Endometrial microvascular endothelial cells (primary cell): ENCODE measurements around the gene MRPL57. TPM values are rescaled to one million over a fixed set of nuclear protein-coding genes. Genes with fewer than 3 reads are reported as not detected.
"Not testable (repeated sequence)": the region's sequence is repeated elsewhere in the genome, so short reads cannot be mapped to it uniquely, and the experiment has no call there.

Experiments used
- in situ Hi-C: cut with HindIII; loops from 2 replicates; pipeline ENCODE4 v1.10.0; 2017; ENCODE audit warnings: low sequenced_read_pairs, low pct_unique_long_range_greater_than_20kb; ENCODE audit errors: inconsistent ontology term
- total RNA-seq: library from RNA; depleted of rRNA; stranded (reverse); fragments of >200 nt; gene quantifications from one replicate; pipeline ENCODE4 v1.2.3, GENCODE V29; 2015; ENCODE audit errors: inconsistent ontology term

Gene MRPL57
- total RNA-seq, 1 donor from 2014 or later, result 35.2 TPM

GRCh38 chr13:21181671-21182070 lies 5.2 kb downstream of the MRPL57 start:
- in situ Hi-C loops, result no loop called here

DNA sequence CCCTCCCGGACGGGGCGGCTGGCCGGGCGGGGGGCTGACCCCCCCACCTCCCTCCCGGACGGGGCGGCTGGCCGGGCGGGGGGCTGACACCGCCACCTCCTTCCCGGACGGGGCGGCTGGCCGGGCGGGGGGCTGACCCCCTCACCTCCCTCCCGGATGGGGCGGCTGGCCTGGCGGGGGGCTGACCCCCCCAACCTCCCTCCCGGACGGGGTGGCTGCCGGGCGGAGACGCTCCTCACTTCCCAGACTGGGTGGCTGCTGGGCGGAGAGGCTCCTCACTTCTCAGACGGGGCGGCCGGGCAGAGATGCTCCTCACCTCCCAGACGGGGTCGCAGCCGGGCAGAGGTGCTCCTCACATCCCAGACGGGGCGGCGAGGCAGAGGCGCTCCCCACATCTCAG lies 10.0 kb downstream of the MRPL57 start:
- in situ Hi-C loops, result not testable (repeated sequence)

DNA sequence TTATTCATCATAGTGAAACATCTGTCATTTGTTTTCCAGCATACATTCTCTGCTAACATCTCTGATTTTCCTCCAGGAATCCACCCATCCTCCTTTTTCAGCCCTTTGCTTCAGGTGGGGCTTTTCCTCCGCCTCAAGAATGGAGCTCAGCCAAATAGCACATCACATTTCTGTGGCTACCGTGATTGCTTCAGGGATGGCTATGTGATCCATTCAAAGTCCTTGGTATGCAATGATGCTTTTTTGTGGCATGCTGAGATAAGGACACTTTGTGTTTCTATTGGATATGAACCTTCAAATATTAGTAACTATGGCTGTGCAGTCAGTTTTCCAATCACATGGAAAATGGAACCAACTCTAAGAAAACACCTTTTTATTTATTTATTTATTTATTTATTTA lies 18.3 kb downstream of the MRPL57 start:
- in situ Hi-C loops, result not testable (repeated sequence)

GRCh38 chr13:21197606-21198225 lies 21.3 kb downstream of the MRPL57 start:
- in situ Hi-C loops, result not testable (repeated sequence)

- in situ Hi-C loops, result not testable (repeated sequence)
Observed at GRCh38 chr13:21198391-21198790, 21.9 kb downstream of the MRPL57 start.

- in situ Hi-C loops, result not testable (repeated sequence)
Observed at GRCh38 chr13:21201456-21202190, 25.2 kb downstream of the MRPL57 start.

GRCh38 chr13:21202767-21203531 lies 26.5 kb downstream of the MRPL57 start:
- in situ Hi-C loops, result no loop called here

DNA sequence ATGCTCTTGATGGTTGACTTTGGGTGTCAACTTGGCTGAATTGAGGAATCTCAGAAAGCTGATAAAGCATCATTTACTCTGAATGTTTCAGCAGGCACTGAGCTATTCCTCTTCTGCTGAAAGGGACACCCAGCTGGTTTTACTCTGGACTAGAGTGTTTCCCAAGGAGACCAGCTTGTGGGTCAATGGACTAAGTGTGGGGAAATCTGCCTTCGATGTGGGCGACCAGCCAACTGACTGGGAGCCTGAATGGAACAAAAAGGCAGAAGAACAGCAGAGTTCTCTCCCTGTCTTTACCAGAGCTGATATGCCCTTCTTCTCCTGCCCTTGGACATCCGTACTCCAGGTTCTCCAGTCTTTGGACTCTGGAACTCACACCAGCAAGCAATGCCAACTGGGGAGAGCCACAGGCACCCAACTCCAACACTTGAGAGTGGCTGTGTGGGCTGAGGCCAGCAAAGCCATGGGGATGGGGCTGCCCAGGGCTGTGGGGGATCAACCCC lies 32.2 kb downstream of the MRPL57 start:
- in situ Hi-C loops, result no loop called here

DNA sequence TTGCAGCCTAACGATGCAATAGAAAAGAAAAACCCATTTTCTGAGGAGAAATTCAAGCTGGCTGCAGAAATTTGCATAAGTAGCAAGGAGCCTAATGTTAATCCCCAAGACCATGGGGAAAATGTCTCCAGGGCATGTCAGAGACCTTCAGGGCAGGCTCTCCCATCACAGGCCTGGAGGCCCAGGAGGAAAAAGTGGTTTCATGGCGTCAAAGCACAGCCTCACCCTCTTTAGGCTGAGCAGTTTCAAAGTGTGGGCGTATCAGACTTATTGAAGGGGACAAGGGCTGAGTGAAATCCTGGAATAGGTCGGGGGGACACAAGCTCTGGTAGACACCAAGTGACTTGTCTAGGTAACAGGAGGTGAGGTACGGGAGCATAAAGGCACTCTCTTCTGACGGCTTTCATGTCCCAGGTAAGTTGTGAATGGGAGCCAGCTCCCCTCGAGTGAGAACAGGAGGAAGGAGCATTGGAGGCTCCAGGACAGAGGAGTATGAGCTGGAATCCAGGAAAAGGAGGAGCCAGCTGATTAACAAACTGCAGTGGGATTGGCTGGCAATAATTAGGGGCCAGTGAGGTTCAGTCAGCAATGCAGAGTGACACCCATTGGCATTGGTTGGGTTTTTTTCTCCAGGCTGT lies 35.8 kb downstream of the MRPL57 start:
- in situ Hi-C loops, result no loop called here

DNA sequence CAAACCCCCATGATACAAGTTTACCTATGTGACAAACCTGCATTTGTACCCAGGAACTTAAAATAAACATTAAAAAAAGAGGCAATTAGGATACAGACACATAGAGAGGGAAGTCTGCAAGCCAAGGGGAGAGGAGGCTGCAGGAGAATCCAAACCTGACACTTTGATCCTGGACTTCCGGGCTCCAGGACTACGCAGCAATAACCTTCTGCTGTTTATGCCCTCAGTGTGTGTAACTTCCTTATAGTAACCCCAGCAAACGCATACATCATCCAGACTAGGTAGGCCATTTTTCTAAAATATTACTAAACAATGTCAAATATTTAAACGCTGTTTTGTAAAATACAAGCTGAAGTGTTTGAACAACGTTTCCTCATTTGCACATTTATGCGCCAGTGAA lies 39.0 kb downstream of the MRPL57 start:
- in situ Hi-C loops, result not testable (repeated sequence)

GRCh38 chr13:21216332-21216731 lies 39.9 kb downstream of the MRPL57 start:
- in situ Hi-C loops, result no loop called here

- in situ Hi-C loops, result no loop called here
Observed at GRCh38 chr13:21218351-21219035, 42.0 kb downstream of the MRPL57 start.

GRCh38 chr13:21219036-21219381 lies 42.6 kb downstream of the MRPL57 start:
- in situ Hi-C loops, result no loop called here

DNA sequence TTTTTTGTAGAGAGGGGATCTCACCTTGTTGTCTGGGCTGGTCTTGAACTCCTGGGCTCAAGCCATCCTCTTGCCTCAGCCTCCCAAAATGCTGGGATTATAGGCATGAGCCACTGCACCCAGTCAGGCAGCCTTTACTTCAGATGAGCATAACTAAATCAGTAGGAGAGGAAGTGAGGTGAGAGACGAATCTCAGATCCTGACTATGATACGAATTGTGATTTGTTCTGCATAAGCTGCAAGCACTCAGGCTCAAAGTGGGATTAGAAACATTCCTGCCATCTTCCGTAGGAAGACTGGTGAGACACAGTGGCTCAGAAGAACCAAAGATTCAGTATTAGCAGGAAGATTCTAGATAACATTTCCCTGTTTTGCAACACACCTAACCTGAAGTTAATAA lies 43.3 kb downstream of the MRPL57 start:
- in situ Hi-C loops, result not testable (repeated sequence)

DNA sequence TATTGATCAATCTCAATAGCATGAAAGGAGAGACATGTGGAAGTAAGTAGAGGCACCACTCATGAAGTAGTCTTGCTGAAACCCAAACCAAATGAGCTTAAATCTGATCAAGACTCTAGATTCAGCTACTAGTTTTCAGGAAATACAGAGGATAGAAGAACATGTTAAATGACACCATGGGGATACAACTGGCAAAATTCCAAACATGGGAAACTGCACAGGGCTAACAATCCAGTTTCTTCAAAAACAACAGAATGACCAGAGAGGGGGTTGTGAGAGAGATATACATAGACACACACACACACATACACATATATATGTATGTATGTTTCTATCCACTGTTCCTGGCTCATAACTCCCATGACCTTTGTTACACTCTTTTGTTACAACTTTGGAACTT lies 44.8 kb downstream of the MRPL57 start:
- in situ Hi-C loops, result no loop called here

DNA sequence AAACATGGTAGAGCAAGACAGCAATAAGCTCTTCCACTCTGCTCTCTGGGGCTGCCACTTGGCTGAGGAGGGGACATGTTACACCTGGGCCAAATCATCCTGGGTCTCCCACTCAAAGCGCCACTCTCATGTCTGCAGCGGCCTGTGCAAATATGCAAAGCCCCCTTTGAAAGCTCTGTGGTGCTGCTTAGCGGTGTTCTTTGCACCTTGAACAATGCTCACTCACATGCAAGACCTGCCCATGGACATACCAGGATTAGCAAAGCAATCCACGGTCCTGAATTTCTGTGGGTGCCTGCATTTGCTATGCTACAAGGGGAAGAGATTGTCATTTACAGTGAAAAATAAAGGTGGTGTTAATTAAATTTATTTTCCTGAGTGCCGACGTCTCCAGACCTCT lies 48.6 kb downstream of the MRPL57 start:
- in situ Hi-C loops, result no loop called here

DNA sequence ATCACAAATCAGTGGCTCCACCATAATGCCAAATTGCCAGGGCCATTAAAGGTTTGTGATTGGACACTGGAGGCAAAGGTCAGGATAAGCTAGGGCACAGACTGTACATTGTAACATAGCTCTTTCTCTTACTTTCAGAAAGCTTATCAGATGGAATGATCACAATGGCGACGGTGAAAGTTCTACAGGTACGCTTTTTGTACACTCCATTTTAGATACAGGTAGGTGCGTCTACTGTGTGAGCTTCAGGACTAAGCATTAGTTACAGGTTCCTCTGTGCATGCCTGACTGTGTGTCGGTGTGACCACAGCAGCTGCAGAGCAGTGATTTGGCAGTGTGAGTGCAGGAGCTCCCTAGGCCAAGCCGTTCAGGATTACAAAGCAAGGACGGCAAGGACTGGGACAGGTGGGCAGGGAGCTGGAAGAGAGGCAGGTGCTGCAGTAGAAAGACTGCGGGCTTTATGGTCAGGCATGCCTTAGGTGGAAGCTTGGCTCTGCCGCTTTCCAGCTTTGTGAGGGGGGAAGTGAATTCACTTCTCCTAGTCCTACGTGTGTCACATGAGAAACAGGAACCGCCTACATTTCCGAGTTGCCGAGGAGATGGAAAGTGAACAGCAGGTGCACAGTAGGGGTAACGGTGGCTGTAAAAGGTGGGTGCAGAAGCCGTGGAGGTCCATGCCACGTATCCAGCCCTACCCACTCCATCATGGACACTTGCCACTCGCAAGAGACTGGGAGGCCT lies 49.6 kb downstream of the MRPL57 start:
- in situ Hi-C loops, result no loop called here

DNA sequence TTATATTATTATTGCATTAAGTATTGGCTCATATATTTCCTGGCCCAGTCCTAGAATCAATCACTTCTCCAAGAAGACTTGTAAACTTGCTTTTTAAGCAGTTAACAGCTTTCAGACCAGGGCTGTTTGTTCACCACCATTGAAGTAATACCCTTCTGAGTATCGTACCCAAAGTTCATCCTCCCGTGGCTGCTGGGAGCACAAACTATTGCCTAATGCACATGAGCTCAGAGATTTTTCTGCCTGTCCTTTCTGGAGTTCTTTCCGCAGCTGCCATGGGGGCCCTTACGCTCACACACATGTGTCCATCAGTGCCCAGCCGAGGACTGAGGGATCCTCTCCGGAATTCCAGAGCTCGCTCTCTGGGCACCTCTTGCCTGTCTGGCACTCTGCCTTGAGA lies 51.5 kb downstream of the MRPL57 start:
- in situ Hi-C loops, result no loop called here
